HepG2 (cell line): ENCODE data around the gene ANO6. TPM values are rescaled to one million over a fixed set of nuclear protein-coding genes. Genes with fewer than 3 reads are reported as not detected.

Experiments used
- ATAC-seq: fragments of 200-7000 bp; cut with Tn5 transposase; 3 replicates; pipeline ENCODE4 v1.9.1; 2020; ENCODE audit warnings: mild to moderate bottlenecking, moderate library complexity
- BruUV-seq: library from RNA; stranded (reverse); fragments of 400-500 nt; replicated peaks from 2 replicates; lab custom pipeline; 2021; lab: Mats Ljungman, UMichigan
- CTCF ChIA-PET: fragments of 300-600 bp; formaldehyde crosslinking; extraction: SDS; loops from one replicate; lab custom pipeline; 2021; ENCODE audit warnings: low total read pairs, inconsistent platforms, low intra/inter-chr PET ratio; lab: Yijun Ruan, JAX
- POLR2A ChIA-PET: fragments of 350-600 bp; sonication (Branson Sonifier 250); formaldehyde crosslinking; loops from one replicate; lab custom pipeline; 2020; ENCODE audit warnings: antibody characterized with exemption, inconsistent platforms; lab: Yijun Ruan, JAX
- DNase-seq: peaks from one replicate; pipeline ENCODE4 v3.0.0-alpha.2; 2015; ENCODE audit warnings: low spot score
- FAIRE-seq: peaks from 3 replicates; lab custom pipeline; 2011; peaks lifted over from hg19 to GRCh38; lab: Jason Lieb, UNC
- H2AFZ ChIP-seq: one replicate; pipeline ENCODE4 v1.6.1; 2011; ENCODE audit warnings: low read length, inconsistent platforms
- H3K27ac ChIP-seq: fragments of 300-600 bp; 3 replicates; pipeline ENCODE4 v1.8.0; 2011; ENCODE audit warnings: mixed run types, mild to moderate bottlenecking, mixed read lengths, low read length, inconsistent platforms; ENCODE audit not compliant: insufficient read depth; ENCODE audit errors: extremely low read length
- H3K27me3 ChIP-seq, 2 experiments: fragments of 200-600 bp in 1 of 2; 2 replicates in 1 of 2; 3 replicates in 1 of 2; pipeline versions ENCODE4 v1.6.0 to v1.8.0; 2011; ENCODE audit warnings: low read length in 2 of 2, mild to moderate bottlenecking in 2 of 2, moderate library complexity in 2 of 2, inconsistent platforms in 1 of 2; ENCODE audit not compliant: insufficient read depth in 2 of 2, control insufficient read depth in 1 of 2
- H3K36me3 ChIP-seq, 2 experiments: fragments of 200-600 bp in 1 of 2; replicated peaks in 1 of 2; 2 replicates in 1 of 2; 3 replicates in 1 of 2; pipeline versions ENCODE4 v1.5.1 to v1.8.0; 2011; ENCODE audit warnings: low read length in 2 of 2, inconsistent platforms in 1 of 2; ENCODE audit not compliant: insufficient read depth in 2 of 2, control insufficient read depth in 1 of 2
- H3K4me1 ChIP-seq: 2 replicates; pipeline ENCODE4 v1.5.1; 2012; ENCODE audit warnings: low read length, inconsistent platforms; ENCODE audit not compliant: insufficient read depth
- H3K4me2 ChIP-seq: 2 replicates; pipeline ENCODE4 v1.6.0; 2011; ENCODE audit warnings: low read depth, low read length, inconsistent platforms
- H3K4me3 ChIP-seq, 3 experiments: fragments of 200-600 bp in 1 of 3; sonication (generic), shearing (Covaris generic) in 1 of 3; replicated peaks in 1 of 3; 2 replicates each; pipeline ENCODE4 v1.5.1; 2011 to 2016; ENCODE audit warnings: low read length in 3 of 3, inconsistent platforms in 2 of 3, low read depth in 2 of 3, mild to moderate bottlenecking in 2 of 3, control low read depth in 1 of 3, mixed read lengths in 1 of 3; ENCODE audit not compliant: insufficient read depth in 1 of 3
- H3K79me2 ChIP-seq: one replicate; pipeline ENCODE4 v1.6.1; 2011; ENCODE audit warnings: low read length, inconsistent platforms; ENCODE audit not compliant: insufficient read depth
- H3K9ac ChIP-seq: 2 replicates; pipeline ENCODE4 v1.6.0; 2011; ENCODE audit warnings: mild to moderate bottlenecking, low read depth, low read length, inconsistent platforms; ENCODE audit not compliant: insufficient read depth
- H3K9me3 ChIP-seq: 2 replicates; pipeline ENCODE4 v1.5.1; 2012; ENCODE audit warnings: mild to moderate bottlenecking, low read length
- H4K20me1 ChIP-seq: 2 replicates; pipeline ENCODE4 v1.6.0; 2011; ENCODE audit warnings: inconsistent platforms, mild to moderate bottlenecking, low read length, moderate library complexity; ENCODE audit not compliant: insufficient read depth
- FOSL1 ChIP-seq: sonication (generic); formaldehyde crosslinking; IDR thresholded peaks from 2 replicates; pipeline ENCODE4 v1.9.0; 2021; ENCODE audit warnings: missing genetic modification reagents, borderline replicate concordance
- HES4 ChIP-seq: sonication (generic); formaldehyde crosslinking; IDR thresholded peaks from 2 replicates; pipeline ENCODE4 v1.9.0; 2021; ENCODE audit warnings: mild to moderate bottlenecking, missing genetic modification reagents, borderline replicate concordance
- PLSCR1 ChIP-seq: sonication (generic); formaldehyde crosslinking; IDR thresholded peaks from 2 replicates; pipeline ENCODE4 v1.5.0; 2020; ENCODE audit warnings: missing genetic modification reagents, mild to moderate bottlenecking, borderline replicate concordance
- PRDM15 ChIP-seq: sonication (generic); formaldehyde crosslinking; IDR thresholded peaks from 2 replicates; pipeline ENCODE4 v1.4.0; 2020; ENCODE audit warnings: missing genetic modification reagents
- RFXANK ChIP-seq: IDR thresholded peaks from 2 replicates; pipeline ENCODE4 v1.6.1; 2016
- SRSF4 ChIP-seq: fragments of 200-400 bp; formaldehyde crosslinking; IDR thresholded peaks from one replicate; pipeline ENCODE4 v1.6.1; 2018; ENCODE audit warnings: mild to moderate bottlenecking, low read depth, low read length, moderate library complexity; ENCODE audit not compliant: poor library complexity, severe bottlenecking
- XRCC5 ChIP-seq: fragments of 200-400 bp; formaldehyde crosslinking; optimal IDR thresholded peaks from 2 replicates; pipeline ENCODE3; 2017; ENCODE audit warnings: mild to moderate bottlenecking, low read length
- ZFP91 ChIP-seq: sonication (generic); formaldehyde crosslinking; IDR thresholded peaks from 2 replicates; pipeline ENCODE4 v1.9.0; 2022; ENCODE audit warnings: missing genetic modification reagents, mild to moderate bottlenecking, borderline replicate concordance
- ZNF224 ChIP-seq: sonication (generic); formaldehyde crosslinking; IDR thresholded peaks from 2 replicates; pipeline ENCODE4 v1.5.0; 2020; ENCODE audit warnings: mild to moderate bottlenecking, missing genetic modification reagents
- ZNF800 ChIP-seq: sonication (generic); formaldehyde crosslinking; IDR thresholded peaks from 2 replicates; pipeline ENCODE4 v1.4.0; 2020; ENCODE audit warnings: missing genetic modification reagents
- WGBS: methylation state at CpG from one replicate; pipeline ENCODE4 v1.1.6; 2017; ENCODE audit warnings: low lambda C conversion rate; 5-methylcytosine and 5-hydroxymethylcytosine counted together
- in situ Hi-C: cut with HindIII; loops from 2 replicates; pipeline ENCODE4 v1.10.0; 2017; ENCODE audit warnings: low pct_unique_long_range_greater_than_20kb; ENCODE audit not compliant: extremely low pct_ligation_motif_present
- intact Hi-C: fragments of 100-400 bp; cut with micrococcal nuclease; formaldehyde crosslinking; loops from one replicate; pipeline ENCODE4 v1.10.0; 2022; ENCODE audit not compliant: unreplicated experiment
- polyA plus RNA-seq, 8 experiments: library from polyadenylated mRNA; depleted of rRNA in 3 of 8; stranded (reverse) in 7 of 8; unstranded in 1 of 8; fragments of >200 nt; fragmentation: Illumina TruSeq in 4 of 8; extraction: Trizol in 4 of 8; gene quantifications; 2 replicates each; pipeline versions ENCODE4 v1.2.1 to v1.2.3, GENCODE V29; 2011 to 2016; ENCODE audit warnings: low read depth in 4 of 8, missing spikeins in 1 of 8, mixed read lengths in 1 of 8; ENCODE audit not compliant: insufficient read depth in 1 of 8
- total RNA-seq, 5 experiments: library from RNA; depleted of rRNA; stranded (reverse); fragments of >200 nt; fragmentation: Illumina TruSeq; extraction: Trizol; gene quantifications; 2 replicates each; pipeline ENCODE4 v1.2.3, GENCODE V29; 2016; ENCODE audit warnings: low read depth in 1 of 5
- TF ChIP-seq, protein P1 (sequence below): sonication (generic); formaldehyde crosslinking; IDR thresholded peaks from 2 replicates; pipeline ENCODE4 v1.5.1; 2020; ENCODE audit warnings: mild to moderate bottlenecking, missing genetic modification reagents
- TF ChIP-seq, protein P2 (sequence below): sonication (generic); formaldehyde crosslinking; IDR thresholded peaks from 2 replicates; pipeline ENCODE4 v1.4.0; 2020; ENCODE audit warnings: mild to moderate bottlenecking, missing genetic modification reagents

The ANO6 gene
- total and polyA plus RNA-seq, 2 of the 13 experiments (the other 11 are each of a cell fraction or from before 2014, with no cell fraction given): 37.8 to 57.1 TPM

DNA sequence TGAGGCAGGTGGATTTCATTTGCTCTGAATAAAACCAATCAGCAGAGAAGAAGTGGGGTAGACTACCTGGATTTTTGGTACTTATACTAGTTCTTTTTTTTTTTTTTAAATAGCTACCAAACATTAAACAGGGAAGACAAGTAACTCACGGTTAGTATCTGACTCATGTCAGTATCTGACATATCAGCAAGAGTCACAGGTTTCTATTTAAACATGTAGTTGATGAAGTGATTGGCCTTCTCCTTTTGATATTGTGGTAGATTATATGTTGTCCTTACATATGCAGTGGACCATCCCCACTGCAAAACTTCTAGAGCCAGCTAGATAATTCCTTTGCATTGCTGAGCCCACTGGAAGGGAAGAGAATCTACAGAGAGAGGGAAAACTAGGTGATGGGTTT is 208.0 kb downstream of the ANO6 start:
- FAIRE-seq: no peak
- 92% methylated on average over 1 of the region's 1 CpG for whole genome bisulfite sequencing
- TF ChIP-seq ZFP91 (CRISPR knock-in tag) (no peak), PLSCR1 (CRISPR knock-in tag) (no peak), ZNF224 (no peak), FOSL1 (CRISPR knock-in tag) (no peak), SRSF4 (no peak), ZNF800 (CRISPR knock-in tag) (no peak), PRDM15 (CRISPR knock-in tag) (no peak), RFXANK (CRISPR knock-in tag) (no peak), HES4 (no peak), XRCC5 (no peak)
- TF ChIP-seq, protein P1, sequence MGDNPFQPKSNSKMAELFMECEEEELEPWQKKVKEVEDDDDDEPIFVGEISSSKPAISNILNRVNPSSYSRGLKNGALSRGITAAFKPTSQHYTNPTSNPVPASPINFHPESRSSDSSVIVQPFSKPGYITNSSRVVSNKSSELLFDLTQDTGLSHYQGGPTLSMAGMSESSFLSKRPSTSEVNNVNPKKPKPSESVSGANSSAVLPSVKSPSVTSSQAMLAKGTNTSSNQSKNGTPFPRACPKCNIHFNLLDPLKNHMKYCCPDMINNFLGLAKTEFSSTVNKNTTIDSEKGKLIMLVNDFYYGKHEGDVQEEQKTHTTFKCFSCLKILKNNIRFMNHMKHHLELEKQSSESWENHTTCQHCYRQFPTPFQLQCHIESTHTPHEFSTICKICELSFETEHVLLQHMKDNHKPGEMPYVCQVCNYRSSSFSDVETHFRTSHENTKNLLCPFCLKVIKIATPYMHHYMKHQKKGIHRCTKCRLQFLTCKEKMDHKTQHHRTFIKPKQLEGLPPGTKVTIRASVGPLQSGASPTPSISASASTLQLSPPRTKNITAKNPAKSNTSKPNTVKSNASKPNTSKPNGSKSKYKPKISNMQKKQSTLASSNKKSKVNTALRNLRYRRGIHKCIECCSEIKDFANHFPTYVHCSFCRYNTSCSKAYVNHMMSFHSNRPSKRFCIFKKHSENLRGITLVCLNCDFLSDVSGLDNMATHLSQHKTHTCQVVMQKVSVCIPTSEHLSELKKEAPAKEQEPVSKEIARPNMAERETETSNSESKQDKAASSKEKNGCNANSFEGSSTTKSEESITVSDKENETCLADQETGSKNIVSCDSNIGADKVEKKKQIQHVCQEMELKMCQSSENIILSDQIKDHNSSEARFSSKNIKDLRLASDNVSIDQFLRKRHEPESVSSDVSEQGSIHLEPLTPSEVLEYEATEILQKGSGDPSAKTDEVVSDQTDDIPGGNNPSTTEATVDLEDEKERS (CRISPR knock-in tag): no peak
- TF ChIP-seq, protein P2, sequence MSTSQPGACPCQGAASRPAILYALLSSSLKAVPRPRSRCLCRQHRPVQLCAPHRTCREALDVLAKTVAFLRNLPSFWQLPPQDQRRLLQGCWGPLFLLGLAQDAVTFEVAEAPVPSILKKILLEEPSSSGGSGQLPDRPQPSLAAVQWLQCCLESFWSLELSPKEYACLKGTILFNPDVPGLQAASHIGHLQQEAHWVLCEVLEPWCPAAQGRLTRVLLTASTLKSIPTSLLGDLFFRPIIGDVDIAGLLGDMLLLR (CRISPR knock-in tag): no peak

More for the DNA sequence above, 208.0 kb downstream of the ANO6 start:
- no TSS peak for BruUV-seq
- no peaks in the 10 kb centered on the region for H3K4me1 ChIP-seq
- H3K27me3 ChIP-seq: no peaks in the 10 kb centered on the region
- H3K27ac ChIP-seq: no peak overlapping the region
- no peaks in the 10 kb centered on the region for H3K79me2 ChIP-seq
- no peak for ATAC-seq
- H3K9me3 ChIP-seq: no peaks in the 10 kb centered on the region
- H3K4me3 ChIP-seq: no peak overlapping the region
- in situ Hi-C loops (no loop called here), intact Hi-C loops (no loop called here)
- no peak for DNase-seq
- H2AFZ ChIP-seq: no peak overlapping the region
- H3K4me2 ChIP-seq: no peak overlapping the region
- no peak overlapping the region for H3K9ac ChIP-seq
- POLR2A ChIA-PET: no interaction called here
- CTCF ChIA-PET: no interaction called here
- H3K36me3 ChIP-seq: peaks cover 16 to 58% of the 10 kb centered on the region in 2 experiments
- no peaks in the 10 kb centered on the region for H4K20me1 ChIP-seq
